Astrocyte of the cerebellum (primary cell): ENCODE results near the gene RNLS.
"Not testable (repeated sequence)": the region's sequence is repeated elsewhere in the genome, so short reads cannot be mapped to it uniquely, and the experiment has no call there.

Experiments
- DNase-seq: peaks from one replicate; pipeline ENCODE4 v3.0.0-alpha.2; 2011; ENCODE audit warnings: low read depth
- H3K4me3 ChIP-seq: 2 replicates; pipeline ENCODE4 v1.5.1; 2011; ENCODE audit warnings: mild to moderate bottlenecking, low read depth, low read length, moderate library complexity
- in situ Hi-C: cut with HindIII; loops from 2 replicates; pipeline ENCODE4 v1.10.0; 2017; ENCODE audit warnings: low sequenced_read_pairs
- TF ChIP-seq, protein P1 (sequence below): IDR thresholded peaks from 2 replicates; pipeline ENCODE4 v1.5.1; 2012; ENCODE audit warnings: low read length, low read depth, moderate library complexity, mild to moderate bottlenecking; ENCODE audit errors: missing control alignments

Gene RNLS

DNA sequence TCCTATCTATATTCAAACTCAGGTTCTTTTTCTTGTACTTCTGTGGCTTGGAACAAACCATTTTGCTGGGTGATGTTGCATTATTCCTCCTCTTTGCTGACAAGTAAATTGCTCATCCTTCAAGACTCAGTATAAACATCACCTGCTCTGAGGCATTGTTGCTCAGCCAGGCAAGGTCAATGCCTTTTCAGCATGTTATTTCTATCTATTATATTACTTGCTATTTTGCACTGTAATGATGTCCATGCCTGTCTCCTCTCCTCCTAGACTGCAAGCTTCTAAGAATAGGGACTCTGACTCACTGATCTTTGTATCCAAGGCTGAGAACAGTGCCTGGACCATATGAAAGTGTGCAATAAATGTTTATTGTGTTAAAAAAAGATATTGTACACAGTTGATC is 293.8 kb downstream of the RNLS start:
- in situ Hi-C loops: no loop called here
- TF ChIP-seq, protein P1, sequence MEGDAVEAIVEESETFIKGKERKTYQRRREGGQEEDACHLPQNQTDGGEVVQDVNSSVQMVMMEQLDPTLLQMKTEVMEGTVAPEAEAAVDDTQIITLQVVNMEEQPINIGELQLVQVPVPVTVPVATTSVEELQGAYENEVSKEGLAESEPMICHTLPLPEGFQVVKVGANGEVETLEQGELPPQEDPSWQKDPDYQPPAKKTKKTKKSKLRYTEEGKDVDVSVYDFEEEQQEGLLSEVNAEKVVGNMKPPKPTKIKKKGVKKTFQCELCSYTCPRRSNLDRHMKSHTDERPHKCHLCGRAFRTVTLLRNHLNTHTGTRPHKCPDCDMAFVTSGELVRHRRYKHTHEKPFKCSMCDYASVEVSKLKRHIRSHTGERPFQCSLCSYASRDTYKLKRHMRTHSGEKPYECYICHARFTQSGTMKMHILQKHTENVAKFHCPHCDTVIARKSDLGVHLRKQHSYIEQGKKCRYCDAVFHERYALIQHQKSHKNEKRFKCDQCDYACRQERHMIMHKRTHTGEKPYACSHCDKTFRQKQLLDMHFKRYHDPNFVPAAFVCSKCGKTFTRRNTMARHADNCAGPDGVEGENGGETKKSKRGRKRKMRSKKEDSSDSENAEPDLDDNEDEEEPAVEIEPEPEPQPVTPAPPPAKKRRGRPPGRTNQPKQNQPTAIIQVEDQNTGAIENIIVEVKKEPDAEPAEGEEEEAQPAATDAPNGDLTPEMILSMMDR: no peak
- no peak overlapping the region for H3K4me3 ChIP-seq
- no peak for DNase-seq

DNA sequence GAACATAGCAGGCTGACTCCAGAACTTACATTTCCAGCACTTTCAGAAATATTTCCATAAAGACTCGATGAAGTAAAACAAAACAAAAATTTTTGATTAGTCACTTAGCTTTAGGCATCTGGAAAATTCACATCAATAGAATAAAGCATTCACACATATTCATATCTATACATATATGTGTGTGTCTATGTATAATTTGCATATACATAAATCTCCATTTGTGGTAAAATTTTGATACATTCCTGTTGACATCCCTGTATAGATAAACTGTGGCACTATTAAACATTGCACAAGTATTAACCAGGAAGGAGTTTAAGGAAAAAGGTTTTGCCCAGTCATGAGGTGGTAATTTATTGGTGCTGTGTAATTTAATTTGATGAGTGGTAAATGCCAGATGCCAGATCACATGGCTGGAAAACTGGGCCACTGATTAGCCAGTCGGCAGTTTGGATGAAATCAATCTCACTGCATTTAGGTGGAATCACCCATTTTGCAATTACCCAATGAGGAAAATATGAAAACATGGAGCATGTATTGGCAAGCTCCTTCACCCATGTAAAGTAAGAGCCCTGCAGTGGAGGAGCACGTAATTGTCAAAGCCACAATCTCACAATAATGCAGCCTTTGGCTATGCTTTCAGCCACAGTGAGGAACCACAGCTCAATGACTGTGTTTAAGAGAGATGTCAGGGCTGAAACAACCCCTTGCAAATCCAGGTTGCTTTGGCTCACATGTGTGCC is 294.6 kb downstream of the RNLS start:
- peak; percentile 66 for DNase-seq
- H3K4me3 ChIP-seq: no peak overlapping the region
- TF ChIP-seq, protein P1: no peak
- in situ Hi-C loops: no loop called here

DNA sequence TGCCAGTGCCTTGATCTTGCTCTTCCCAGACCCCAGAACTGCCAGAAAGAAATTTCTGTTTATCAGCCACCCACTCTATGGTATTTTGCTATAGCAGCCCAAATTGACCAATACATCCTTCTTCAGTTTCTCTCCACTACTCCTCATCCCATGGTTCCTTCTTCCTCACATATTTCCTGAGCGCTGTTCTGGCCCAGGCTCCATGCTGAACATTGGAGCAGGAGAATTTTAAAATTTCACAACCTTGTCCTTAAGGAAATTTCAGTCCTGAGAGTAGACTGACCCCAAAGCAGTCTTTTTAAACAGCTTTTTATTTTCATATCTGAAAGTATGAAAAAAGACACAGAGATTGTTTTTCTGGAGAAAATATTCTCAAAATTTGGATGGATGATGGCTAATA is 297.1 kb downstream of the RNLS start:
- H3K4me3 ChIP-seq: no peak overlapping the region
- DNase-seq: no peak
- TF ChIP-seq, protein P1: no peak
- in situ Hi-C loops: no loop called here

- no peak overlapping the region for H3K4me3 ChIP-seq
- DNase-seq: peak; percentile 55
- TF ChIP-seq, protein P1: no peak
- in situ Hi-C loops: no loop called here
Observed at GRCh38 chr10:88281592-88282347, 301.3 kb downstream of the RNLS start.

- no peak overlapping the region for H3K4me3 ChIP-seq
- in situ Hi-C loops: no loop called here
- TF ChIP-seq, protein P1: no peak
- DNase-seq: no peak
Observed at GRCh38 chr10:88280518-88280917, 302.6 kb downstream of the RNLS start.

DNA sequence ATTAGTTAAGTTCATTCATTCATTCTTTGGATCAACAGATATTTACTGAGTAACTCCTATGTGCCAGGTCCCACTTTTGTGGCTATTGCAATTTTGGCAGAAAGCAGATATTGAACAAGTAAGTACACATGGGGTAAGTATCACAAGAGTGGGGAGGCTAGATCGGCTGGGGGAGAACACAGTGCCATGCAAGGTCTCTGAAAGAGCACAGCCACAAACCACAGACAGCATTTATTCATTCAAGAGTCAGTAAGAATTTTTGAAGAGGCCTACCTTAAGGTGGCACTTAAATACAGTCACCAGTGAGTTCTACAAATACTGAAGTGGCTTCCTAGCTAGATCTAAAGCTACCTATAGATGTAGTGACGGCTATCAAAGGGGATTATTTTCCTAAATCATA is 304.2 kb downstream of the RNLS start:
- DNase-seq: no peak
- TF ChIP-seq, protein P1: no peak
- H3K4me3 ChIP-seq: no peak overlapping the region
- in situ Hi-C loops: no loop called here

GRCh38 chr10:88276945-88277344 is 306.2 kb downstream of the RNLS start:
- H3K4me3 ChIP-seq, in situ Hi-C loops, DNase-seq: not testable (repeated sequence)
